ENCODE measurements around the gene CKMT2.
"Not testable (repeated sequence)": the region's sequence is repeated elsewhere in the genome, so short reads cannot be mapped to it uniquely, and the experiment has no call there.

DNA sequence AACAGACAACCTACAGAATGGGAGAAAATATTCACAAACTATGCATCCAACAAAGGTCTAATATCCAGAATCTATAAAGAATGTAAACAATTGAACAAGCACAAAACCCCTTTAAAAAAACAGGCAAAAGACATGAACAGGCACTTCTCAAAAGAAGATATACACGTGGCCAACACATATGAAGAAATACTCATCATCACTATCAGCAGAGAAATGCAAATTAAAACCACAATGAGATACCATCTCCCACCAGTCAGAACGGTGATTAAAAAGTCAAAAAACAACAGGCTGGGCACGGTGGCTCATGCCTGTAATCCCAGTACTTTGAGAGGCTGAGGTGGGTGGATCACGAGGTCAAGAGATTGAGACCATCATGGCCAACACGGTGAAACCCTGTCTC, 60.9 kb downstream of the CKMT2 start:
- TF ChIP-seq POLR2AphosphoS5 (IDR thresholded peaks at IDR 0.05); EP300 (IDR thresholded peaks at IDR 0.05); POLR2A (IDR thresholded peaks at IDR 0.05; ENCODE audit: low read depth): not testable (repeated sequence)
- TF ChIP-seq, protein P1, sequence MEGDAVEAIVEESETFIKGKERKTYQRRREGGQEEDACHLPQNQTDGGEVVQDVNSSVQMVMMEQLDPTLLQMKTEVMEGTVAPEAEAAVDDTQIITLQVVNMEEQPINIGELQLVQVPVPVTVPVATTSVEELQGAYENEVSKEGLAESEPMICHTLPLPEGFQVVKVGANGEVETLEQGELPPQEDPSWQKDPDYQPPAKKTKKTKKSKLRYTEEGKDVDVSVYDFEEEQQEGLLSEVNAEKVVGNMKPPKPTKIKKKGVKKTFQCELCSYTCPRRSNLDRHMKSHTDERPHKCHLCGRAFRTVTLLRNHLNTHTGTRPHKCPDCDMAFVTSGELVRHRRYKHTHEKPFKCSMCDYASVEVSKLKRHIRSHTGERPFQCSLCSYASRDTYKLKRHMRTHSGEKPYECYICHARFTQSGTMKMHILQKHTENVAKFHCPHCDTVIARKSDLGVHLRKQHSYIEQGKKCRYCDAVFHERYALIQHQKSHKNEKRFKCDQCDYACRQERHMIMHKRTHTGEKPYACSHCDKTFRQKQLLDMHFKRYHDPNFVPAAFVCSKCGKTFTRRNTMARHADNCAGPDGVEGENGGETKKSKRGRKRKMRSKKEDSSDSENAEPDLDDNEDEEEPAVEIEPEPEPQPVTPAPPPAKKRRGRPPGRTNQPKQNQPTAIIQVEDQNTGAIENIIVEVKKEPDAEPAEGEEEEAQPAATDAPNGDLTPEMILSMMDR (IDR thresholded peaks at IDR 0.05): not testable (repeated sequence)
